Activated T-helper 2 cell treated with anti-CD3 and anti-CD28 coated beads, Interferon-gamma antibody, Interleukin-2, Interleukin-4, amounts not matched to agents 10 μg/mL and 5 μg/mL and 100 μg/mL, durations not matched to agents 14 hours and 24 hours and 36 hours (primary cell): ENCODE results near the gene KLHL25. TPM values are rescaled to one million over a fixed set of nuclear protein-coding genes. Genes with fewer than 3 reads are reported as not detected.
A peak's percentile ranks its signal among the peaks of the same experiment; 100 is the strongest.

ENCODE experiments used
- DNase-seq: peaks from one replicate; pipeline ENCODE4 v3.0.0; 2021; ENCODE audit warnings: low spot score
- H3K27ac Mint-ChIP-seq: one replicate; pipeline ENCODE4 v1.8.0; 2021; ENCODE audit warnings: mixed read lengths
- H3K27me3 Mint-ChIP-seq: one replicate; pipeline ENCODE4 v1.8.0; 2021; ENCODE audit warnings: low read depth, mixed read lengths
- H3K36me3 Mint-ChIP-seq: one replicate; pipeline ENCODE4 v1.8.0; 2021; ENCODE audit warnings: low read depth, mixed read lengths
- H3K4me1 Mint-ChIP-seq: one replicate; pipeline ENCODE4 v1.8.0; 2021; ENCODE audit warnings: low read depth, mixed read lengths
- H3K4me3 Mint-ChIP-seq: one replicate; pipeline ENCODE4 v1.8.0; 2021; ENCODE audit warnings: low read depth, mild to moderate bottlenecking, moderate library complexity, mixed read lengths
- H3K9me3 Mint-ChIP-seq: one replicate; pipeline ENCODE4 v1.8.0; 2021; ENCODE audit warnings: mixed read lengths
- intact Hi-C: fragments of 100-400 bp; cut with micrococcal nuclease; formaldehyde crosslinking; loops from one replicate; pipeline ENCODE4 v1.15.1; 2023
- total RNA-seq: library from RNA; stranded (reverse); gene quantifications from 2 replicates; pipeline ENCODE4 v1.2.3, GENCODE V29; 2022

Gene KLHL25
- total RNA-seq, 1 donor from 2014 or later: 9.0 TPM

- intact Hi-C loops: no loop called here
- H3K4me1 Mint-ChIP-seq: peaks cover 3% of the 10 kb centered on the region
These were observed 43.2 kb downstream of the KLHL25 start for GRCh38 chr15:85751291-85752123.

GRCh38 chr15:85750319-85751290, 44.1 kb downstream of the KLHL25 start:
- Mint-ChIP-seq H3K4me3 (no peak overlapping the region), H3K27me3 (no peaks in the 10 kb centered on the region), H3K27ac (no peak overlapping the region), H3K36me3 (peaks cover 25% of the 10 kb centered on the region), H3K4me1 (peaks cover 3% of the 10 kb centered on the region), H3K9me3 (no peaks in the 10 kb centered on the region)
- intact Hi-C loops: no loop called here
- DNase-seq: no peak

More at GRCh38 chr15:85751291-85752123, 43.2 kb downstream of the KLHL25 start:
- Mint-ChIP-seq H3K4me3 (no peak overlapping the region), H3K27ac (no peak overlapping the region), H3K9me3 (no peaks in the 10 kb centered on the region), H3K36me3 (peaks cover 17% of the 10 kb centered on the region), H3K27me3 (no peaks in the 10 kb centered on the region)
- DNase-seq: no peak

- Mint-ChIP-seq H3K4me3 (no peak overlapping the region), H3K27me3 (no peaks in the 10 kb centered on the region), H3K4me1 (peaks cover 3% of the 10 kb centered on the region), H3K9me3 (no peaks in the 10 kb centered on the region), H3K27ac (no peak overlapping the region), H3K36me3 (peaks cover 35% of the 10 kb centered on the region)
- intact Hi-C loops: no loop called here
- DNase-seq: no peak
These were observed 45.2 kb downstream of the KLHL25 start for GRCh38 chr15:85749261-85750151.

GRCh38 chr15:85748729-85749128, 46.0 kb downstream of the KLHL25 start:
- Mint-ChIP-seq H3K4me3 (no peak overlapping the region), H3K4me1 (peaks cover 3% of the 10 kb centered on the region), H3K9me3 (no peaks in the 10 kb centered on the region), H3K27ac (no peak overlapping the region), H3K27me3 (no peaks in the 10 kb centered on the region), H3K36me3 (peaks cover 42% of the 10 kb centered on the region)
- intact Hi-C loops: no loop called here
- DNase-seq: no peak

- intact Hi-C loops: no loop called here
- Mint-ChIP-seq H3K4me3 (no peak overlapping the region), H3K27me3 (no peaks in the 10 kb centered on the region), H3K36me3 (peaks cover 47% of the 10 kb centered on the region), H3K4me1 (peaks cover 3% of the 10 kb centered on the region), H3K27ac (no peak overlapping the region), H3K9me3 (no peaks in the 10 kb centered on the region)
- DNase-seq: no peak
These were observed 46.5 kb downstream of the KLHL25 start for GRCh38 chr15:85748176-85748575.

GRCh38 chr15:85746641-85747040, 48.1 kb downstream of the KLHL25 start:
- intact Hi-C loops: no loop called here
- peaks cover 55% of the 10 kb centered on the region for H3K36me3 Mint-ChIP-seq
- H3K9me3 Mint-ChIP-seq: no peaks in the 10 kb centered on the region
- no peaks in the 10 kb centered on the region for H3K4me1 Mint-ChIP-seq
- DNase-seq: no peak
- H3K4me3 Mint-ChIP-seq: no peak overlapping the region
- H3K27me3 Mint-ChIP-seq: no peaks in the 10 kb centered on the region
- no peak overlapping the region for H3K27ac Mint-ChIP-seq

GRCh38 chr15:85745525-85746150, 49.1 kb downstream of the KLHL25 start:
- DNase-seq: no peak
- no peak overlapping the region for H3K27ac Mint-ChIP-seq
- peaks cover 65% of the 10 kb centered on the region for H3K36me3 Mint-ChIP-seq
- intact Hi-C loops: no loop called here
- H3K4me3 Mint-ChIP-seq: no peak overlapping the region
- H3K4me1 Mint-ChIP-seq: no peaks in the 10 kb centered on the region
- no peaks in the 10 kb centered on the region for H3K27me3 Mint-ChIP-seq
- no peaks in the 10 kb centered on the region for H3K9me3 Mint-ChIP-seq

- DNase-seq: no peak
- intact Hi-C loops: no loop called here
- Mint-ChIP-seq H3K27me3 (no peaks in the 10 kb centered on the region), H3K27ac (no peak overlapping the region), H3K4me1 (no peaks in the 10 kb centered on the region), H3K4me3 (no peak overlapping the region), H3K9me3 (no peaks in the 10 kb centered on the region), H3K36me3 (peaks cover 71% of the 10 kb centered on the region)
These were observed 49.7 kb downstream of the KLHL25 start for GRCh38 chr15:85745023-85745422.

- Mint-ChIP-seq H3K36me3 (peaks cover 76% of the 10 kb centered on the region), H3K9me3 (no peaks in the 10 kb centered on the region), H3K27me3 (no peaks in the 10 kb centered on the region), H3K4me3 (no peak overlapping the region), H3K4me1 (no peaks in the 10 kb centered on the region), H3K27ac (no peak overlapping the region)
- intact Hi-C loops: no loop called here
- no peak for DNase-seq
These were observed 50.1 kb downstream of the KLHL25 start for GRCh38 chr15:85744579-85744978.

- DNase-seq: no peak
- H3K27me3 Mint-ChIP-seq: no peaks in the 10 kb centered on the region
- peaks cover 79% of the 10 kb centered on the region for H3K36me3 Mint-ChIP-seq
- H3K27ac Mint-ChIP-seq: peak overlapping the region; percentile 12
- H3K4me3 Mint-ChIP-seq: no peak overlapping the region
- no peaks in the 10 kb centered on the region for H3K4me1 Mint-ChIP-seq
- no peaks in the 10 kb centered on the region for H3K9me3 Mint-ChIP-seq
- intact Hi-C loops: no loop called here
These were observed 51.2 kb downstream of the KLHL25 start for GRCh38 chr15:85743392-85744055.

GRCh38 chr15:85742186-85742821, 52.4 kb downstream of the KLHL25 start:
- Mint-ChIP-seq H3K9me3 (no peaks in the 10 kb centered on the region), H3K27me3 (no peaks in the 10 kb centered on the region), H3K27ac (no peak overlapping the region), H3K4me1 (no peaks in the 10 kb centered on the region), H3K36me3 (peaks cover 87% of the 10 kb centered on the region), H3K4me3 (no peak overlapping the region)
- DNase-seq: no peak
- intact Hi-C loops: no loop called here
